CD4-positive, alpha-beta T cell treated with Interleukin-12 subunit alpha and Interleukin-12 subunit beta, for 1 hour (primary cell): ENCODE measurements around the gene FCER2.

Source experiments
- DNase-seq: peaks from one replicate; pipeline ENCODE4 v3.0.0-alpha.2; 2020

FCER2 gene

GRCh38 chr19:7676376-7676775 lies 25.6 kb downstream of the FCER2 start:
- no peak for DNase-seq

- DNase-seq, result peak; percentile 43
Measured at GRCh38 chr19:7674010-7675005, 27.6 kb downstream of the FCER2 start.

DNA sequence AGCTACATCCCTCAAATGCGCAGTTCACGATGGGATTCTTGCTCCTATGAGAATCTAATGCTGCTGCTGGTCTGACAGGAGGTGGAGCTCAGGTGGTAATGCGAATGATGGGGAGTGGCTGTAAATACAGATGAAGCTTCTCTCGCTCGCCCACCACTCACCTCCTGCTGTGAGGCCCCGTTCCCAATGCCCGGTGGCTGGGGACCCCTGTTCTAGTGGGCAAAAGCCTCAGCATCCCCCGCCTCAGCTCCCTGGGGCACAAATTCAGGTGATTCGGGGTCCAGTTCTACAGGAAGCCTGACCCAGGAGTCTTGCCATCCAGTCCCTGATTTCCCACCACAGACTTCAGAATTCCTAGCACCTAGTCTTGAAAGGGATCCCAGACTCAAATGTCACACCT lies 29.4 kb downstream of the FCER2 start:
- DNase-seq, result no peak

- DNase-seq, result no peak
Measured at GRCh38 chr19:7670790-7671189, 31.1 kb downstream of the FCER2 start.

DNA sequence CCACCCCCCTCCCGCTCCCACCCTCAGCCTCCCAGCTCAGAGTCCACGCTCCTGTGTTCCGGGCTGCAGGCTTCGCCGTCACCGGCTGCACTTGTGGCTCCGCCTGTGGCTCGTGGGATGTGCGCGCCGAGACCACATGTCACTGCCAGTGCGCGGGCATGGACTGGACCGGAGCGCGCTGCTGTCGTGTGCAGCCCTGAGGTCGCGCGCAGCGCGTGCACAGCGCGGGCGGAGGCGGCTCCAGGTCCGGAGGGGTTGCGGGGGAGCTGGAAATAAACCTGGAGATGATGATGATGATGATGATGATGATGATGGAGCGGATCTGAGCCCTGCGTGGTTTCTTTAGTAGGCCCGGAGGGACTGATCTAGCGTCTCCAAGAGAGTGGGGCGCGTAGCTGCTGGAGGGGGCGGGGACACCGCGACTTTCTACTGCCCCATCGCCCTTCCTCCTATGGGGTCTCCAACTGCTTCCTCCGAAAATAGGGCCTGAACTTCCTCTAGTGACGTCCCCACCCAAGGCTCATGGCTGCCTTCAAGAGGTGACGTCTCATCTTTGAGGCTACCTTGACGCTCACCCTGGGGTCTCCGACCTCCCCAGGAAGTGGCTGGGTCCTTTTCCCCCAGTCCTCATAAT lies 31.7 kb downstream of the FCER2 start:
- DNase-seq, result no peak

- DNase-seq, result no peak
Measured at GRCh38 chr19:7669641-7670040, 32.3 kb downstream of the FCER2 start.

DNA sequence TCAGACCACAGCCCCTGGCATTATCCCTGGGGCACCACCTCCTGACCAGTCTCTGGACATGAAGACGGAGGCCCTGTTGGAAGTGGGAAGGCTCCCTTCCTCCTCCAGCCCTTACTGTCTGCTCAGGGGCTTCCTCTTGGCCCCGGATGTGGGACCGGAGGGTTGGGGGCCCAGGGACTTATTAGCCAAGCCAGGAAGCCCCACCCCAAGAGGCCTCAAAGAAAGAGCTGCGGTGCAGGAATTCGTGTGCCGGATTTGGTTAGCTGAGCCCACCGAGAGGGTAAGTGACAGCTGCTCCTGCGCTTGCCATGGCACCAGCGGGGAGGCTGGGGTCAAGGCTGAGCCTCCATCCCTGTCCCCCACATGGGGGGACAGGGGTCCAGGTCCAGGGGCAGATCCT lies 33.1 kb downstream of the FCER2 start, which contains the start of gene RETN:
Gene RETN, plus strand, starts transcription at position 208 of the 400 bp plus-strand sequence. CDS start 278 bp downstream, outside the sequence.
- DNase-seq, result no peak

DNA sequence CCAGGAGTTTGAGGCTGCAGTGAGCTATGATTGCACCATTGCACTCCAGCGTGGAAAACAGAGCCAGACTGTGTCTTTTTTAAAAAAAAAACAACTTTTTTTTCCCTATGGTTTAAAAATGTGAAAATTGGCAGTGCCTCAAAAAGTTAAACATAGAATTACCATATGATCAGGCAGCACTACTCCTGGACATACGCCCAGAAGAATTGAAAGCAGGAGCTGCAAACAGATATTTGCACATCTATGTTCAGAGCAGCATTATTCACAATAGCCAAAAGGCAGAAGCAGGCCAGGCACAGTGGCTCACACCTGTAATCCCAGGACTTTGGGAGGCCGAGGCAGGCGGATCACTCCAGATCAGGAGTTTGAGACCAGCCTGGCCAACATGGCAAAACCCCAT lies 36.9 kb downstream of the FCER2 start:
- no peak for DNase-seq

DNA sequence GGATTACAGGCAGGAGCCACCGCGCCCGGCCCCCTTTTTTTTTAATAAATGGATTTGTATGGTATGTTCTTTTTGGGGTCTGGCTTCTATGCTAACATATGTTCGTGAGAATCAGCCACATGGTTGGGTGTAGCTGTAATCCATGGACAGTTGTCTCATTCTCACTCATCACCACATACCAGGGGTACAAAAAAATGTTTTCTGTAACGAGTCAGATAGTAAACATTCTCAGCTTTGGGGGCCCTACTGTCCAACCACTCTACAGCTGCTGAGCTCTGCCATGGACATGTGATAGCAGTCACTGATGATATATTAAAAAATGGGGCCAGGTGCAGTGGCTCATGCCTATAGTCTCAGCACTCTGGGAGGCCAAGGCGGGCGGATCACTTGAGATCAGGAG lies 38.2 kb downstream of the FCER2 start:
- no peak for DNase-seq

DNA sequence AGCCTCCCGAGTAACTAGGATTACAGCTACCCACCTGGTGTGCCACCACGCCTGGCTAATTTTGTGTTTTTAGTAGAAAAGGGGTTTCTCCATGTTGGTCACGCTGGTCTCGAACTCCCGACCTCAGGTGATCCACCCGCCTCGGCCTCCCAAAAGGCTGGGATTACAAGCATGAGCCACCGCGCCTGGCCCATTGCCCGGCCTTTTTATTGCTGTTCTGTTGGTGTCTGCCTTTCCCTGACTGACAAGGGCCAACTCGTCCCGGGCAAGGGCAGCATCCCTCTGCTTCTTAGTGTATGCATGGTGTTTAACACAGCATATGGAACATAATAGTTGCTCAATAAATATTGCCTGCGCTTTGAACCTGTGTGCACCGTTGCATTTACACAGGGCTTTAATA lies 39.3 kb downstream of the FCER2 start:
- DNase-seq, result no peak

- DNase-seq, result no peak
Measured at GRCh38 chr19:7661744-7662538, 40.0 kb downstream of the FCER2 start.

DNA sequence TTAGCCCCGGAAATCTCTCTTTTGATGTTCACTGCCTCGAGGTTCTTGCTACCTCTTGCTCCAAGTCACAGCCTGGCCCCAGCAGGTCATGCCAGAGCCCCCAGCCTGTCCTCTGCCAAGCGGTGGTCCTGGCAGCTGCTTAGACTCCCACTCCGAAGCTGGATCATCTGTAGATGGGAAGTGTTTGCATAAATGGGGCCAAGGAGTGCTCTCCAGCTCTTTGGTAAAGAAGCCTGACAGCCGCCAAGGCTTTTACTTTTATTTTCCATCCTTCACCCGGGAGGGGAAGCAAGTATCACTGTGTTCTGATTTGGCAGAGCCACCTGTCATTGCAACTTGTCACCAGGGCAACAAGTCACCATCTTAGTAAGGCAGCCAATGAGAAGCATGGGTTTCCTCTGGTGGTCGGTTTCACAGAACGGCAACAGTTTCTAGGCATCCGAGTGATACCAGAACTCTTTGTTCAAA lies 43.7 kb downstream of the FCER2 start:
- DNase-seq, result peak; percentile 63

DNA sequence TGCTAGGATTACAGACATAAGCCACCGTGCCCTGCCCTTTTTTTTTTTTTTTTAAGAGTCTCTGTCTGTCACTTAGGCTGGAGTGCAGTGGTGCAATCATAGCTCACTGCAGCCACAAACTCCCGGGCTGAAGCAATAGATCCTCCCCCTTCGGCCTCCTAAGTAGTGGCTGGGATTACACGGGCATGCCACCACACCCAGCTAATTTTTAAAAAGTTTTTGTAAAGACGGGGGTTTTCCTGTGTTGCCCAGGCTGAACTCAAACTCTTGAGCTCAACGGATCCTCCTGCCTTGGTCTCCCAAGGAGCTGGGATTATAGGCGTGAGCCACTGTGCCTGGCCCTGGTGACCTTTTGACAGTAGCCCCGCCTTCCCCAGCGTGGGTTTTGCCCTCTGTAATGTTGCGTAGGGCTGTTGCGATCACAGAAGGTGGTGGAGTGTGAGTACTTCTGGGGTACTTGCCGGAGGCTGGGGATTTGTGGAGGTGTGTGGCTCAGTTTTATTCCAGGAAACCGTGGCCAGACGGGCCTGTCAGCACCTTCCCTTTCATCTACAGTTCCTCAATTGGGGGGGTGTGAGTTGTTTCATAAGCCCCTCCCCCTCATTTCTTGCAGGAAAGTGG lies 44.7 kb downstream of the FCER2 start:
- no peak for DNase-seq

GRCh38 chr19:7655581-7655980 lies 46.4 kb downstream of the FCER2 start:
- DNase-seq, result no peak

DNA sequence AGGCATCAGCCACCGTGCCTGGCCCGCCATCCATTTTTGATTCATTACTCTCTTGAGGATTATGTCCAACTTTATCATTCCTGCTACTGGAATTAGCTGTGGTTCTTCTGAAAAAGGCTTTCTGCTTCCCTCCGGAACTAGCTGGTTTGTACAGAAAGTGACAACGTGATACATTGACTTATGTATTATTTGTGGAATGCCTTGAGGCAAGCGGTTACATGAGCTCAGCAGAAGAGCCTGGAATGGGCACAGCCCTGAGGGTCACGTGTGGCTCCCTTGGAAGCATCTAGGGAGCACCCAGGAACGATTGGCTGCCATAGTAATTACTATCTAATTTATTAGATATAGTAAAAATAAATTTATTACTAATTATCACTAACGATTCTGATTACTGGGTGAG lies 47.5 kb downstream of the FCER2 start:
- DNase-seq, result no peak

DNA sequence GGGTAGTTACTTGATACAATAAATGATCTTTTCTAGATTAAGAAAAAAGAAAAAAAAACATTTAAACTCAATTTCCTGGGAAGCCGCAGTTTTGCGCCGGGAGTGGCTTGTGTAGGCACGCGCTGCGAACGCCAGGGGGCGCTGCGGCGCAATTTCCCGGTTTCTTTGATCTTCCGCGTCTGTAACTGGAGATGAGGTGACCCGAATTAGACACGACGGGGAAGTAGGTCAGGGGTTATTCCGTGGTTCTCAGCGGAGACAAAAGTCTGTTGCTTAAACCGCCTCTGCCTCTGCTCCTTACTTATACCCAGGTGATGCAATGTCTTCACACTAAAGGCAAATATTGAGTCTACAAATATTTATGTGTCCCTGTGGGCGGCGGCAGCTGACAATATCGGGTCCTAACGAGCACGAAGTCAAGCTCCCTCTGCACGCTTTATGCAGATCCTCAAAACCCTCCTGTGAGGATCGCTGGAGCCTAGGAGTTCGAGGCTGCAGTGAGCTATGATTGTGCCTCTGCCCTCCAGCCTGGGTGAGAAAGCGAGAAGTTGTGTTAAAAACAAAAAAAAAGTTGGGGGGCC lies 49.8 kb downstream of the FCER2 start:
- DNase-seq, result peak; percentile 89

DNA sequence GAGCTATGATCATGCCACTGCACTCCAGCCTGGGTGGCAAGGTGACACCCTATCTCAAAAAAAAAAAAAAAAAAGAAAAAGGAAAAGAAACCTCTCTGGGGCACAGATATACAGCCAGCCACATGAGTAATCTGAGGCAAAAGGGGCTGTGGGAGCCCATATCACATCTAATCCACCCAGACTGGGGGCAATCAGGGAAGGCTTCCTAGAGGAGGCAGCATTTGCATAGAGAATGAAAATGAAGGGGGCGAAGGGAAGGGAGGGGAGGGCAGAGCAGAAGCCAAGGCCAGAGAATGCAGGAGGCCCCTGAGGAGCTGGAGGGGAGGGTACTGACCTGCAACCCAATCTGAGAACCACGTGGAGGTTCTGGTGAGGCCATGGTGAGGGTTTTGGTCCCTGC lies 51.8 kb downstream of the FCER2 start:
- no peak for DNase-seq

DNA sequence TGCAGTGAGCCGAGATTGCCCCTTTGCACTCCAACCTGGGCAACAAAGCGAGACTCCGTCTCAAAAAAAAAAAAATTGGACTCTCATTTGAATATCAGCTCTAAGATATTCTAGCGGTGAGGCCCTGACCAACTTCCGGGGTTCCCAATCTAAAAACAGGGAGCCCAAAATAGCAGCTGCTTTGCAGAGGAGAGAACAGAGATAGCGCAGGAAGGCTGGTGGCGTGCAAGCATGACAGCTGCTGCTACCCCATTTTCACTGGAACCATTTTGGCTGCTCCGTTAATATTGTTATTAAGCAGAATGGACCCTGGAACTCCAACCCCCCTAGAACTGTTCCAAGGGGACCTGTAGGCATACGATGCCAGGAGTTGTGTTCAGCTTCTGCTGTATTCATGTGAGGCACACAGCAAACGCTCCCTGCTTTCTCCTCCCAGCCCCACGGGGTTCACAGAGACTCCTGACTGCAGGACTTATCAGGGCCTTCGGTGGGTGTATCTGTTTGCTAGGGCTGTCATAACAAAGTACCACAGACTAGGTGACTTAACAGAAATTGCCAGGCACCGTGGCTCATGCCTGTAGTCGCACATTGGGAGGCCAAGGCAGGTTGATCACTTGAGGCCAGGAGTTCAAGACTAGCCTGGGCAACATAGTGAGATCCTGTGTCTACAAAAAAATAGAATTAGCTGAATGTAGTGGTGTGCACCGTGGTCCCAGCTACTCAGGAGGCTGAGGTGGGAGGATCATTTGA lies 53.5 kb downstream of the FCER2 start:
- no peak for DNase-seq

GRCh38 chr19:7647156-7647555 lies 54.8 kb downstream of the FCER2 start:
- DNase-seq, result no peak

GRCh38 chr19:7646426-7646700 lies 55.6 kb downstream of the FCER2 start:
- DNase-seq, result no peak

DNA sequence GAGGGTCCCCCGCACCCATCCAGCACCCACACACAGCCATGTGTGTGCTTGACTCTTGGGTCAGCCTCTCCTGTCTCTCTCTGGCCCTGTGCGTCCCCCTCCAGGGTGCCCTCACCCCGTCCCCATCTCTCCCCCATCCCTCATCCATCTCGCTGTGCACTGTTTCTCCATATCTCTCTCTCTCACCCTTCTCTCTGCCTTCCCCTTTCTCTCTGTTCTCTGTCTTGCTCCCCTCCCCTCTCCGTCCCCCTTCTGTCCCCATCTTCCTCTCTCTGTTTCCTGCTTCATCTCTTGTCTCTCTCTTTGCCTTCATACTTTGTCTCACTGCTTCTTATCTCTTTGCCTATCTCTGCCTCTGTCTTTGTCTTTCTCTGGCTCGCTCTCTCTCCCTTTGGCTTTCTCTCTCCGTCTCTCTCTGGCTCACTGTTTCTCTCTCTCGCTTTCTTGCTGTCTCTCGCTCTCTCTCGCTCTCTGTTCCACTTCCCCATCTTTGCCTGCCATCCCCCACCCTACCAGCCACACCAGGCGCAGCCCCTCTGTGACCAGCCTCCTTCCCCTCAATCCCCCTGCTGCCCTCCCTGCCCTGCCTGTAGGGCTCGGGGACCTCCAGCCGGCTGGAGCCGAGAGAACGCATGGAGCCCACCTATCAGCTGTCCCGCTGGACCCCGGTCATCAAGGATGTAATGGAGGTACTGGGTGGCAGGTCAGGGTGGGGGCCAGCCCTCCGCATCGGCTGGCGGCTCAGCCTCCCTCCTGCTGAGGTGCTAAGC lies 56.1 kb downstream of the FCER2 start:
- no peak for DNase-seq
